BE2C (cell line): ENCODE results near the gene CCDC138.

Source experiments
- DNase-seq: peaks from one replicate; pipeline ENCODE4 v3.0.0-alpha.2; 2020
- H3K27me3 ChIP-seq: fragments of 250-450 bp; sonication (Bioruptor Pico); 2 replicates; pipeline ENCODE4 v1.5.1; 2020; ENCODE audit warnings: mild to moderate bottlenecking
- H3K36me3 ChIP-seq: fragments of 250-450 bp; sonication (Bioruptor Pico); 2 replicates; pipeline ENCODE4 v1.5.1; 2020; ENCODE audit warnings: mild to moderate bottlenecking
- H3K4me1 ChIP-seq: fragments of 250-450 bp; sonication (Bioruptor Pico); 2 replicates; pipeline ENCODE4 v1.5.1; 2020
- H3K4me3 ChIP-seq: 2 replicates; pipeline ENCODE4 v1.5.1; 2011; ENCODE audit warnings: low read depth, low read length
- H3K9me3 ChIP-seq: fragments of 250-450 bp; sonication (Bioruptor Pico); 2 replicates; pipeline ENCODE4 v1.5.1; 2020
- CTCF ChIP-seq: IDR thresholded peaks from 2 replicates; pipeline ENCODE4 v1.5.1; 2012; ENCODE audit warnings: mild to moderate bottlenecking, low read depth, low read length

Gene CCDC138

GRCh38 chr2:108870069-108870644, 83.6 kb downstream of the CCDC138 start:
- Histone ChIP-seq H3K27me3 (no peaks in the 10 kb centered on the region), H3K36me3 (no peaks in the 10 kb centered on the region), H3K9me3 (no peaks in the 10 kb centered on the region), H3K4me3 (no peak overlapping the region), H3K4me1 (no peaks in the 10 kb centered on the region)
- no peak for TF ChIP-seq CTCF
- no peak for DNase-seq

GRCh38 chr2:108877506-108877905, 90.9 kb downstream of the CCDC138 start:
- no peak for TF ChIP-seq CTCF
- DNase-seq, result no peak
- no peaks in the 10 kb centered on the region for H3K4me1 ChIP-seq
- H3K36me3 ChIP-seq, result no peaks in the 10 kb centered on the region
- H3K9me3 ChIP-seq, result no peaks in the 10 kb centered on the region
- no peak overlapping the region for H3K4me3 ChIP-seq
- H3K27me3 ChIP-seq, result no peaks in the 10 kb centered on the region

- H3K9me3 ChIP-seq, result no peaks in the 10 kb centered on the region
These were observed 91.7 kb downstream of the CCDC138 start for GRCh38 chr2:108878276-108878675.

GRCh38 chr2:108884619-108885018, 98.0 kb downstream of the CCDC138 start:
- Histone ChIP-seq H3K9me3 (no peaks in the 10 kb centered on the region), H3K4me1 (no peaks in the 10 kb centered on the region), H3K36me3 (no peaks in the 10 kb centered on the region), H3K27me3 (no peaks in the 10 kb centered on the region), H3K4me3 (no peak overlapping the region)
- DNase-seq, result no peak
- no peak for TF ChIP-seq CTCF

More at GRCh38 chr2:108878276-108878675, 91.7 kb downstream of the CCDC138 start:
- H3K4me3 ChIP-seq, result no peak overlapping the region
- H3K27me3 ChIP-seq, result no peaks in the 10 kb centered on the region
- no peaks in the 10 kb centered on the region for H3K4me1 ChIP-seq
- DNase-seq, result no peak
- H3K36me3 ChIP-seq, result no peaks in the 10 kb centered on the region
- TF ChIP-seq CTCF, result no peak

GRCh38 chr2:108889907-108890306, 103.3 kb downstream of the CCDC138 start:
- Histone ChIP-seq H3K36me3 (no peaks in the 10 kb centered on the region), H3K9me3 (no peaks in the 10 kb centered on the region), H3K27me3 (no peaks in the 10 kb centered on the region), H3K4me3 (no peak overlapping the region), H3K4me1 (no peaks in the 10 kb centered on the region)
- no peak for DNase-seq
- no peak for TF ChIP-seq CTCF

- TF ChIP-seq CTCF, result no peak
- H3K27me3 ChIP-seq, result no peaks in the 10 kb centered on the region
- H3K4me3 ChIP-seq, result no peak overlapping the region
- no peak for DNase-seq
- no peaks in the 10 kb centered on the region for H3K4me1 ChIP-seq
- H3K9me3 ChIP-seq, result no peaks in the 10 kb centered on the region
- H3K36me3 ChIP-seq, result no peaks in the 10 kb centered on the region
These were observed 106.7 kb downstream of the CCDC138 start for GRCh38 chr2:108893277-108893676.
